ENCODE data around the gene MYCN.

The MYCN gene

GRCh38 chr2:15893085-15893484 is 47.3 kb upstream of the MYCN start:
- H3K27me3 ChIP-seq (replicated peaks; ENCODE audit: insufficient read depth, low read length) = no peaks in the 10 kb centered on the region
- no peaks in the 10 kb centered on the region for H3K9me2 ChIP-seq (replicated peaks; ENCODE audit: insufficient read depth, low read length)
- no peak overlapping the region for H3K4me2 ChIP-seq (ENCODE audit: low read depth, low read length)
- H2AFZ ChIP-seq (ENCODE audit: low read length) = no peak overlapping the region
- no peaks in the 10 kb centered on the region for H3K9me3 ChIP-seq (replicated peaks; ENCODE audit: insufficient read depth, low read length)
- no peaks in the 10 kb centered on the region for H3K79me2 ChIP-seq (ENCODE audit: low read length)
- H3K27ac ChIP-seq (ENCODE audit: low read length) = no peak overlapping the region
- TF ChIP-seq EZH2 (optimal IDR thresholded peaks at IDR 0.05; ENCODE audit: low read depth, low read length) (no peak), EZH2phosphoT487 (IDR thresholded peaks at IDR 0.05; ENCODE audit: low read length) (no peak)
- TF ChIP-seq, protein P1, sequence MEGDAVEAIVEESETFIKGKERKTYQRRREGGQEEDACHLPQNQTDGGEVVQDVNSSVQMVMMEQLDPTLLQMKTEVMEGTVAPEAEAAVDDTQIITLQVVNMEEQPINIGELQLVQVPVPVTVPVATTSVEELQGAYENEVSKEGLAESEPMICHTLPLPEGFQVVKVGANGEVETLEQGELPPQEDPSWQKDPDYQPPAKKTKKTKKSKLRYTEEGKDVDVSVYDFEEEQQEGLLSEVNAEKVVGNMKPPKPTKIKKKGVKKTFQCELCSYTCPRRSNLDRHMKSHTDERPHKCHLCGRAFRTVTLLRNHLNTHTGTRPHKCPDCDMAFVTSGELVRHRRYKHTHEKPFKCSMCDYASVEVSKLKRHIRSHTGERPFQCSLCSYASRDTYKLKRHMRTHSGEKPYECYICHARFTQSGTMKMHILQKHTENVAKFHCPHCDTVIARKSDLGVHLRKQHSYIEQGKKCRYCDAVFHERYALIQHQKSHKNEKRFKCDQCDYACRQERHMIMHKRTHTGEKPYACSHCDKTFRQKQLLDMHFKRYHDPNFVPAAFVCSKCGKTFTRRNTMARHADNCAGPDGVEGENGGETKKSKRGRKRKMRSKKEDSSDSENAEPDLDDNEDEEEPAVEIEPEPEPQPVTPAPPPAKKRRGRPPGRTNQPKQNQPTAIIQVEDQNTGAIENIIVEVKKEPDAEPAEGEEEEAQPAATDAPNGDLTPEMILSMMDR (IDR thresholded peaks at IDR 0.05; ENCODE audit: low read length) = no peak
- H3K9ac ChIP-seq (ENCODE audit: low read length) = no peak overlapping the region
- no peaks in the 10 kb centered on the region for H4K20me1 ChIP-seq (ENCODE audit: insufficient read depth, low read length)
- no peaks in the 10 kb centered on the region for H3K36me3 ChIP-seq (replicated peaks; ENCODE audit: insufficient read depth, low read length)
- no peaks in the 10 kb centered on the region for H3F3A ChIP-seq (ENCODE audit: insufficient read depth, low read length)
- DNase-seq = no peak
- peaks cover 7% of the 10 kb centered on the region for H3K4me1 ChIP-seq (ENCODE audit: low read length)
- no peak overlapping the region for H3K4me3 ChIP-seq (ENCODE audit: low read length)

- H3K27me3 ChIP-seq (replicated peaks; ENCODE audit: insufficient read depth, low read length) = no peaks in the 10 kb centered on the region
Measured at GRCh38 chr2:15893689-15894480, 46.5 kb upstream of the MYCN start.

DNA sequence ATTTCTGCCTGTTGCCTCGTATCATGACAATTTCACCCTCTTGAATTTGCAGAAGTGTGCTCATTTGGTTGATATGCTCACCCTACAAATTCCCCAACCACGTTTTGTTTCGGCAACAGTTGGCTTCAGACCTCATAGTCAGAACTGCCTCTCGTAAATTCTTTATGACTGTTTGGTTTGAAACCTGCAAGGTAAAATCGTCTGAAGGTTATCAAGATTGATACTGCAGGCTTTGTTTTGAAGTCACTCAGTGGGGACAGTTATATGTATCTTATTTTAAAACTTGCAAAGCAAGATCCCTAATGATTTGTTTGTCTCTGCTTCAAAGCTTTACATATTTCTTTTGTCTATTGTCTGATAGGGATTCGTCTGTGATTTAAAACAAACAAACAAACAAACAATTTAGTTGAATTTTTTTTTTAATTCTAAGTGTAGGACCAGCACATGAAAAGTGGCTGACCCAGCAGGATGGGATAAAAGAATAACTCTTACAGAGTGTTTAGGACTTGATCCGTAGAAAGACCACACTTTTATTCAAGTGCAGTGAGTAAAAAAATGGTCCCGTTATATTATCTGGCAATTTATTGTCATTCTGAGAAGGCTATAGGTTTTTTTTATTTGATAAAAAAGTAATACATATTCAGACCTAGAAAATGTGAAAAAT is 45.7 kb upstream of the MYCN start:
- Histone ChIP-seq H3K79me2 (ENCODE audit: low read length) (no peaks in the 10 kb centered on the region), H3K36me3 (replicated peaks; ENCODE audit: insufficient read depth, low read length) (no peaks in the 10 kb centered on the region), H3K4me2 (ENCODE audit: low read depth, low read length) (no peak overlapping the region), H3K4me1 (ENCODE audit: low read length) (peaks cover 7% of the 10 kb centered on the region), H3K9me2 (replicated peaks; ENCODE audit: insufficient read depth, low read length) (no peaks in the 10 kb centered on the region), H3K27ac (ENCODE audit: low read length) (no peak overlapping the region), H3K9ac (ENCODE audit: low read length) (no peak overlapping the region), H3K4me3 (ENCODE audit: low read length) (no peak overlapping the region), H3F3A (ENCODE audit: insufficient read depth, low read length) (no peaks in the 10 kb centered on the region), H4K20me1 (ENCODE audit: insufficient read depth, low read length) (no peaks in the 10 kb centered on the region), H3K27me3 (replicated peaks; ENCODE audit: insufficient read depth, low read length) (no peaks in the 10 kb centered on the region), H3K9me3 (replicated peaks; ENCODE audit: insufficient read depth, low read length) (no peaks in the 10 kb centered on the region), H2AFZ (ENCODE audit: low read length) (no peak overlapping the region)
- no peak for DNase-seq
- no peak for TF ChIP-seq EZH2phosphoT487 (IDR thresholded peaks at IDR 0.05; ENCODE audit: low read length)
- TF ChIP-seq, protein P1 (IDR thresholded peaks at IDR 0.05; ENCODE audit: low read length) = no peak
- TF ChIP-seq EZH2 (optimal IDR thresholded peaks at IDR 0.05; ENCODE audit: low read depth, low read length) = no peak

More at GRCh38 chr2:15893689-15894480, 46.5 kb upstream of the MYCN start:
- Histone ChIP-seq H3K4me3 (ENCODE audit: low read length) (no peak overlapping the region), H3K4me1 (ENCODE audit: low read length) (peaks cover 7% of the 10 kb centered on the region), H3F3A (ENCODE audit: insufficient read depth, low read length) (no peaks in the 10 kb centered on the region), H3K27ac (ENCODE audit: low read length) (no peak overlapping the region), H3K4me2 (ENCODE audit: low read depth, low read length) (no peak overlapping the region), H3K9ac (ENCODE audit: low read length) (no peak overlapping the region), H3K9me2 (replicated peaks; ENCODE audit: insufficient read depth, low read length) (no peaks in the 10 kb centered on the region), H4K20me1 (ENCODE audit: insufficient read depth, low read length) (no peaks in the 10 kb centered on the region), H3K36me3 (replicated peaks; ENCODE audit: insufficient read depth, low read length) (no peaks in the 10 kb centered on the region), H2AFZ (ENCODE audit: low read length) (no peak overlapping the region), H3K79me2 (ENCODE audit: low read length) (no peaks in the 10 kb centered on the region), H3K9me3 (replicated peaks; ENCODE audit: insufficient read depth, low read length) (no peaks in the 10 kb centered on the region)
- TF ChIP-seq, protein P1 (IDR thresholded peaks at IDR 0.05; ENCODE audit: low read length) = no peak
- TF ChIP-seq EZH2 (optimal IDR thresholded peaks at IDR 0.05; ENCODE audit: low read depth, low read length) (no peak), EZH2phosphoT487 (IDR thresholded peaks at IDR 0.05; ENCODE audit: low read length) (no peak)
- DNase-seq = no peak
